HL-60 (cell line): Measurements from ENCODE around the gene GPR141.

Source experiments
- GABPA ChIP-seq: IDR thresholded peaks from 2 replicates; pipeline ENCODE4 v1.6.1; 2012; ENCODE audit warnings: low read depth
- POLR2AphosphoS5 ChIP-seq: IDR thresholded peaks from 2 replicates; pipeline ENCODE4 v1.6.1; 2012; ENCODE audit warnings: low read depth
- SPI1 ChIP-seq: IDR thresholded peaks from 2 replicates; pipeline ENCODE4 v1.6.1; 2012; ENCODE audit warnings: low read depth, mild to moderate bottlenecking, borderline replicate concordance
- TF ChIP-seq, protein P1 (sequence below): IDR thresholded peaks from one replicate; pipeline ENCODE4 v1.5.1; 2011; ENCODE audit warnings: low read length, control low read depth, inconsistent platforms; ENCODE audit not compliant: insufficient read depth
- TF ChIP-seq, protein P2 (sequence below): IDR thresholded peaks from 2 replicates; pipeline ENCODE4 v1.6.1; 2012; ENCODE audit warnings: low read depth; ENCODE audit not compliant: insufficient replicate concordance

DNA sequence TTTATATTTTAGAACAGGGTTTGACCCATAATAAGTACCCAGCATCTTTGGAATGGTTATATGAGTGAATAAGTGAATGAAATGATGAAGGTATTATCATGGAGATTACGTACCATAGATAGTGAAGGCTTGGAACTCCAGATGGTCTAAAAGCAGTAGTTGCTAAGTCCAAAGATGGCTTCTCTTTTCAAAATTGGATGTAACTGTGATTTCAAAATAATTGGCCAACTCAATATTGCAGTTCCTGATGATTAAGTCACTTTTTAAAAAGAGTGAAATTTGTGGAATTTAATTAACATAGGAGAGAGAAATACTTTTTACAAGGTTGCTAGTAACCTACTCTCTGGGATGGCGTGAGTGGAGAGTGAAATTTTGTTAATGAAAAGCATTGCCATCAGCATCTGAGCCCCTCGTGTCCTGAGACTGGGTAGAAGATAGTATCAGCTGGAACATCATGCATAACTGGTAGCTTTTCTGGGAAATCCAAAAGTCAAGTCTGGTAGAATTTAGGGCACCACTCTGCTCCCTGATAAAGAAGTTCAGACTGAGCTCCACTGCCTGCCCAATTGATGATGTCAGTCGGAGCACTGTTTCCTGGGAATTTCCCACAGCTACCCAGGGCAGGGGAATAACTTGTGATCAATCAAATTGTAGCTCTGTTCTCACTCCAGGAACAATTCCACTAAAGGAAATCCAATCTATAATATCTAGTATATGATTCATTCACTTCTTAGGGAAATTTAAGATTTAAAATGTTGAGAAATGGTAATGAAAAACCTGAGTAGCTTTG lies 3.2 kb downstream of the GPR141 start:
- TF ChIP-seq, protein P1, sequence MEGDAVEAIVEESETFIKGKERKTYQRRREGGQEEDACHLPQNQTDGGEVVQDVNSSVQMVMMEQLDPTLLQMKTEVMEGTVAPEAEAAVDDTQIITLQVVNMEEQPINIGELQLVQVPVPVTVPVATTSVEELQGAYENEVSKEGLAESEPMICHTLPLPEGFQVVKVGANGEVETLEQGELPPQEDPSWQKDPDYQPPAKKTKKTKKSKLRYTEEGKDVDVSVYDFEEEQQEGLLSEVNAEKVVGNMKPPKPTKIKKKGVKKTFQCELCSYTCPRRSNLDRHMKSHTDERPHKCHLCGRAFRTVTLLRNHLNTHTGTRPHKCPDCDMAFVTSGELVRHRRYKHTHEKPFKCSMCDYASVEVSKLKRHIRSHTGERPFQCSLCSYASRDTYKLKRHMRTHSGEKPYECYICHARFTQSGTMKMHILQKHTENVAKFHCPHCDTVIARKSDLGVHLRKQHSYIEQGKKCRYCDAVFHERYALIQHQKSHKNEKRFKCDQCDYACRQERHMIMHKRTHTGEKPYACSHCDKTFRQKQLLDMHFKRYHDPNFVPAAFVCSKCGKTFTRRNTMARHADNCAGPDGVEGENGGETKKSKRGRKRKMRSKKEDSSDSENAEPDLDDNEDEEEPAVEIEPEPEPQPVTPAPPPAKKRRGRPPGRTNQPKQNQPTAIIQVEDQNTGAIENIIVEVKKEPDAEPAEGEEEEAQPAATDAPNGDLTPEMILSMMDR: no peak
- TF ChIP-seq POLR2AphosphoS5 (no peak), SPI1 (no peak), GABPA (no peak)
- TF ChIP-seq, protein P2, sequence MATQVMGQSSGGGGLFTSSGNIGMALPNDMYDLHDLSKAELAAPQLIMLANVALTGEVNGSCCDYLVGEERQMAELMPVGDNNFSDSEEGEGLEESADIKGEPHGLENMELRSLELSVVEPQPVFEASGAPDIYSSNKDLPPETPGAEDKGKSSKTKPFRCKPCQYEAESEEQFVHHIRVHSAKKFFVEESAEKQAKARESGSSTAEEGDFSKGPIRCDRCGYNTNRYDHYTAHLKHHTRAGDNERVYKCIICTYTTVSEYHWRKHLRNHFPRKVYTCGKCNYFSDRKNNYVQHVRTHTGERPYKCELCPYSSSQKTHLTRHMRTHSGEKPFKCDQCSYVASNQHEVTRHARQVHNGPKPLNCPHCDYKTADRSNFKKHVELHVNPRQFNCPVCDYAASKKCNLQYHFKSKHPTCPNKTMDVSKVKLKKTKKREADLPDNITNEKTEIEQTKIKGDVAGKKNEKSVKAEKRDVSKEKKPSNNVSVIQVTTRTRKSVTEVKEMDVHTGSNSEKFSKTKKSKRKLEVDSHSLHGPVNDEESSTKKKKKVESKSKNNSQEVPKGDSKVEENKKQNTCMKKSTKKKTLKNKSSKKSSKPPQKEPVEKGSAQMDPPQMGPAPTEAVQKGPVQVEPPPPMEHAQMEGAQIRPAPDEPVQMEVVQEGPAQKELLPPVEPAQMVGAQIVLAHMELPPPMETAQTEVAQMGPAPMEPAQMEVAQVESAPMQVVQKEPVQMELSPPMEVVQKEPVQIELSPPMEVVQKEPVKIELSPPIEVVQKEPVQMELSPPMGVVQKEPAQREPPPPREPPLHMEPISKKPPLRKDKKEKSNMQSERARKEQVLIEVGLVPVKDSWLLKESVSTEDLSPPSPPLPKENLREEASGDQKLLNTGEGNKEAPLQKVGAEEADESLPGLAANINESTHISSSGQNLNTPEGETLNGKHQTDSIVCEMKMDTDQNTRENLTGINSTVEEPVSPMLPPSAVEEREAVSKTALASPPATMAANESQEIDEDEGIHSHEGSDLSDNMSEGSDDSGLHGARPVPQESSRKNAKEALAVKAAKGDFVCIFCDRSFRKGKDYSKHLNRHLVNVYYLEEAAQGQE: no peak
